Parathyroid adenoma (tissue), 2 donors: ENCODE measurements around the gene GFER.
"Not testable (repeated sequence)": the region's sequence is repeated elsewhere in the genome, so short reads cannot be mapped to it uniquely, and the experiment has no call there.

ENCODE experiments used
- H2AFZ ChIP-seq: fragments of 300-600 bp; sonication (generic); one replicate; pipeline ENCODE4 v1.7.0; 2017; ENCODE audit warnings: antibody characterized with exemption, mild to moderate bottlenecking
- H3K27ac ChIP-seq: fragments of 300-600 bp; sonication (generic); one replicate; pipeline ENCODE4 v1.7.0; 2017
- H3K27me3 ChIP-seq: fragments of 300-600 bp; sonication (generic); one replicate; pipeline ENCODE4 v1.7.0; 2017; ENCODE audit warnings: low read length; ENCODE audit not compliant: control insufficient read depth, insufficient read depth
- H3K36me3 ChIP-seq: fragments of 300-600 bp; sonication (generic); one replicate; pipeline ENCODE4 v1.7.0; 2017; ENCODE audit warnings: low read length; ENCODE audit not compliant: control insufficient read depth, insufficient read depth
- H3K4me1 ChIP-seq: fragments of 300-600 bp; sonication (generic); one replicate; pipeline ENCODE4 v1.7.0; 2017; ENCODE audit warnings: control low read depth
- H3K4me2 ChIP-seq: fragments of 300-600 bp; sonication (generic); one replicate; pipeline ENCODE4 v1.7.0; 2017; ENCODE audit warnings: low read length
- H3K4me3 ChIP-seq: fragments of 300-600 bp; sonication (generic); one replicate; pipeline ENCODE4 v1.7.0; 2017; ENCODE audit warnings: low read depth, low read length
- H3K79me2 ChIP-seq: fragments of 300-600 bp; sonication (generic); one replicate; pipeline ENCODE4 v1.7.0; 2017; ENCODE audit warnings: control low read depth
- H3K9ac ChIP-seq: fragments of 300-600 bp; sonication (generic); one replicate; pipeline ENCODE4 v1.7.0; 2017; ENCODE audit warnings: mild to moderate bottlenecking
- H3K9me3 ChIP-seq: fragments of 300-600 bp; sonication (generic); one replicate; pipeline ENCODE4 v1.7.0; 2017; ENCODE audit warnings: low read length; ENCODE audit not compliant: control insufficient read depth
- TF ChIP-seq, protein P1 (sequence below): fragments of 300-600 bp; sonication (generic); IDR thresholded peaks from one replicate; pipeline ENCODE4 v1.7.0; 2017; ENCODE audit warnings: antibody characterized with exemption, mild to moderate bottlenecking
- donor health status: primary hyperparathyroidism.

Gene GFER

GRCh38 chr16:2032285-2033056 is 48.5 kb downstream of the GFER start:
- Histone ChIP-seq H3K9ac (no peak overlapping the region), H3K9me3 (no peaks in the 10 kb centered on the region), H3K4me3 (no peak overlapping the region), H3K27ac (peak overlapping the region; percentile 19), H3K79me2 (no peaks in the 10 kb centered on the region), H3K4me1 (peaks cover under 1% of the 10 kb centered on the region), H3K4me2 (no peak overlapping the region), H3K27me3 (no peaks in the 10 kb centered on the region), H2AFZ (no peak overlapping the region), H3K36me3 (no peaks in the 10 kb centered on the region)
- TF ChIP-seq, protein P1, sequence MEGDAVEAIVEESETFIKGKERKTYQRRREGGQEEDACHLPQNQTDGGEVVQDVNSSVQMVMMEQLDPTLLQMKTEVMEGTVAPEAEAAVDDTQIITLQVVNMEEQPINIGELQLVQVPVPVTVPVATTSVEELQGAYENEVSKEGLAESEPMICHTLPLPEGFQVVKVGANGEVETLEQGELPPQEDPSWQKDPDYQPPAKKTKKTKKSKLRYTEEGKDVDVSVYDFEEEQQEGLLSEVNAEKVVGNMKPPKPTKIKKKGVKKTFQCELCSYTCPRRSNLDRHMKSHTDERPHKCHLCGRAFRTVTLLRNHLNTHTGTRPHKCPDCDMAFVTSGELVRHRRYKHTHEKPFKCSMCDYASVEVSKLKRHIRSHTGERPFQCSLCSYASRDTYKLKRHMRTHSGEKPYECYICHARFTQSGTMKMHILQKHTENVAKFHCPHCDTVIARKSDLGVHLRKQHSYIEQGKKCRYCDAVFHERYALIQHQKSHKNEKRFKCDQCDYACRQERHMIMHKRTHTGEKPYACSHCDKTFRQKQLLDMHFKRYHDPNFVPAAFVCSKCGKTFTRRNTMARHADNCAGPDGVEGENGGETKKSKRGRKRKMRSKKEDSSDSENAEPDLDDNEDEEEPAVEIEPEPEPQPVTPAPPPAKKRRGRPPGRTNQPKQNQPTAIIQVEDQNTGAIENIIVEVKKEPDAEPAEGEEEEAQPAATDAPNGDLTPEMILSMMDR: no peak

GRCh38 chr16:2033057-2033908 is 49.3 kb downstream of the GFER start:
- Histone ChIP-seq H3K9me3 (no peaks in the 10 kb centered on the region), H3K4me1 (no peaks in the 10 kb centered on the region), H3K4me2 (no peak overlapping the region), H3K9ac (no peak overlapping the region), H2AFZ (no peak overlapping the region), H3K4me3 (peak overlapping the region; percentile 14), H3K36me3 (no peaks in the 10 kb centered on the region), H3K79me2 (no peaks in the 10 kb centered on the region), H3K27ac (peak overlapping the region; percentile 51), H3K27me3 (no peaks in the 10 kb centered on the region)
- TF ChIP-seq, protein P1: no peak

DNA sequence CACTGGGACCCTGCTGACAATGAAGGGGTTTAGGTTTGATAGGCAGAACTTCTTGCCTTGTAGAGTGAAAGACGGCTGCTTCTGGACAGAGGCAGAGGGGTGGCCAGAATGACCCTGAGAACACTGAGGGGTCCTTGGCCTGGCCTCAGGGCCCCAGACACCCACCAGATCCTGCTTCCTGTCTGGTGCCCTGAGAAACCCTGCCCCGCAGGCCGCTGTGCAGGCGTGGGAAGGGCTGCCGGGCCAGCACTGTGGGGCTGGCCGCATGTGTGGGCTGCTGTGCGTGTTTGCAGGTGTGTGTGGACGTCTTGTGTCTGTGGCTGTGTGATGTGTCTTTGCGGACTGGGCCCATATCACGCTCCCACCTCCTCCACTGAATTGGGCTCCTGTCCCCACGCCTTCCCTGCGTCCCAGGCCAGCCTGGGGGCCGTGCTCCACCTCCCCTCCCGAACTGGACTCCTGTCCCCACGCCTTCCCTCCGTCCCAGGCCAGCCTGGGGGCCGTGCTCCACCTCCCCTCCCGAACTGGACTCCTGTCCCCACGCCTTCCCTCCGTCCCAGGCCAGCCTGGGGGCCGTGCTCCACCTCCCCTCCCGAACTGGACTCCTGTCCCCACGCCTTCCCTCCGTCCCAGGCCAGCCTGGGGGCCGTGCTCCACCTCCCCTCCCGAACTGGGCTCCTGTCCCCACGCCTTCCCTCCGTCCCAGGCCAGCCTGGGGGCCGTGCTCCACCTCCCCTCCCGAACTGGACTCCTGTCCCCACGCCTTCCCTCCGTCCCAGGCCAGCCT is 50.1 kb downstream of the GFER start:
- H2AFZ ChIP-seq, H3K27me3 ChIP-seq, H3K36me3 ChIP-seq, H3K9me3 ChIP-seq, H3K4me1 ChIP-seq, H3K79me2 ChIP-seq, H3K9ac ChIP-seq, H3K4me2 ChIP-seq: not testable (repeated sequence)
- Histone ChIP-seq H3K4me3 (peak overlapping the region; percentile 14), H3K27ac (peak overlapping the region; percentile 51)

- Histone ChIP-seq H3K36me3 (no peaks in the 10 kb centered on the region), H3K27me3 (no peaks in the 10 kb centered on the region), H3K4me3 (no peak overlapping the region), H3K4me2 (no peak overlapping the region), H3K4me1 (no peaks in the 10 kb centered on the region), H3K79me2 (no peaks in the 10 kb centered on the region), H3K9me3 (no peaks in the 10 kb centered on the region), H3K9ac (no peak overlapping the region), H2AFZ (no peak overlapping the region), H3K27ac (no peak overlapping the region)
- TF ChIP-seq, protein P1: no peak
Observed at GRCh38 chr16:2034696-2035430, 50.9 kb downstream of the GFER start.
